Measurements from ENCODE around the gene NTNG2.

The NTNG2 gene

GRCh38 chr9:132268725-132269352, 107.0 kb downstream of the NTNG2 start:
- TF ChIP-seq, protein P1, sequence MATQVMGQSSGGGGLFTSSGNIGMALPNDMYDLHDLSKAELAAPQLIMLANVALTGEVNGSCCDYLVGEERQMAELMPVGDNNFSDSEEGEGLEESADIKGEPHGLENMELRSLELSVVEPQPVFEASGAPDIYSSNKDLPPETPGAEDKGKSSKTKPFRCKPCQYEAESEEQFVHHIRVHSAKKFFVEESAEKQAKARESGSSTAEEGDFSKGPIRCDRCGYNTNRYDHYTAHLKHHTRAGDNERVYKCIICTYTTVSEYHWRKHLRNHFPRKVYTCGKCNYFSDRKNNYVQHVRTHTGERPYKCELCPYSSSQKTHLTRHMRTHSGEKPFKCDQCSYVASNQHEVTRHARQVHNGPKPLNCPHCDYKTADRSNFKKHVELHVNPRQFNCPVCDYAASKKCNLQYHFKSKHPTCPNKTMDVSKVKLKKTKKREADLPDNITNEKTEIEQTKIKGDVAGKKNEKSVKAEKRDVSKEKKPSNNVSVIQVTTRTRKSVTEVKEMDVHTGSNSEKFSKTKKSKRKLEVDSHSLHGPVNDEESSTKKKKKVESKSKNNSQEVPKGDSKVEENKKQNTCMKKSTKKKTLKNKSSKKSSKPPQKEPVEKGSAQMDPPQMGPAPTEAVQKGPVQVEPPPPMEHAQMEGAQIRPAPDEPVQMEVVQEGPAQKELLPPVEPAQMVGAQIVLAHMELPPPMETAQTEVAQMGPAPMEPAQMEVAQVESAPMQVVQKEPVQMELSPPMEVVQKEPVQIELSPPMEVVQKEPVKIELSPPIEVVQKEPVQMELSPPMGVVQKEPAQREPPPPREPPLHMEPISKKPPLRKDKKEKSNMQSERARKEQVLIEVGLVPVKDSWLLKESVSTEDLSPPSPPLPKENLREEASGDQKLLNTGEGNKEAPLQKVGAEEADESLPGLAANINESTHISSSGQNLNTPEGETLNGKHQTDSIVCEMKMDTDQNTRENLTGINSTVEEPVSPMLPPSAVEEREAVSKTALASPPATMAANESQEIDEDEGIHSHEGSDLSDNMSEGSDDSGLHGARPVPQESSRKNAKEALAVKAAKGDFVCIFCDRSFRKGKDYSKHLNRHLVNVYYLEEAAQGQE (IDR thresholded peaks at IDR 0.05; ENCODE audit: insufficient read depth in 1 of 2, low read depth in 2 of 2, low read length in 2 of 2) = no peak
- TF ChIP-seq SIN3A (IDR thresholded peaks at IDR 0.05; ENCODE audit: borderline replicate concordance, insufficient read depth, low read length) (no peak), POLR2AphosphoS5 (IDR thresholded peaks at IDR 0.05; ENCODE audit: low read depth, low read length) (no peak), TAF1 (IDR thresholded peaks at IDR 0.05; ENCODE audit: borderline replicate concordance, insufficient read depth, low read length) (no peak), FOXP2 (optimal IDR thresholded peaks at IDR 0.05; ENCODE audit: borderline replicate concordance, extremely low read depth, extremely low read length, insufficient read depth) (no peak)

- TF ChIP-seq POLR2AphosphoS5 (IDR thresholded peaks at IDR 0.05; ENCODE audit: low read depth, low read length) = no peak
- TF ChIP-seq TAF1 (IDR thresholded peaks at IDR 0.05; ENCODE audit: borderline replicate concordance, insufficient read depth, low read length) = no peak
- no peak for TF ChIP-seq FOXP2 (optimal IDR thresholded peaks at IDR 0.05; ENCODE audit: borderline replicate concordance, extremely low read depth, extremely low read length, insufficient read depth)
- no peak for TF ChIP-seq SIN3A (IDR thresholded peaks at IDR 0.05; ENCODE audit: borderline replicate concordance, insufficient read depth, low read length)
- TF ChIP-seq, protein P1 (IDR thresholded peaks at IDR 0.05; ENCODE audit: insufficient read depth in 1 of 2, low read depth in 2 of 2, low read length in 2 of 2) = no peak
Observed at GRCh38 chr9:132274861-132275260, 113.0 kb downstream of the NTNG2 start.

GRCh38 chr9:132283165-132283564, 121.3 kb downstream of the NTNG2 start:
- no peak for TF ChIP-seq FOXP2 (optimal IDR thresholded peaks at IDR 0.05; ENCODE audit: borderline replicate concordance, extremely low read depth, extremely low read length, insufficient read depth)
- no peak for TF ChIP-seq SIN3A (IDR thresholded peaks at IDR 0.05; ENCODE audit: borderline replicate concordance, insufficient read depth, low read length)
- TF ChIP-seq, protein P1 (IDR thresholded peaks at IDR 0.05; ENCODE audit: insufficient read depth in 1 of 2, low read depth in 2 of 2, low read length in 2 of 2) = no peak
- TF ChIP-seq POLR2AphosphoS5 (IDR thresholded peaks at IDR 0.05; ENCODE audit: low read depth, low read length) = no peak
- TF ChIP-seq TAF1 (IDR thresholded peaks at IDR 0.05; ENCODE audit: borderline replicate concordance, insufficient read depth, low read length) = no peak

DNA sequence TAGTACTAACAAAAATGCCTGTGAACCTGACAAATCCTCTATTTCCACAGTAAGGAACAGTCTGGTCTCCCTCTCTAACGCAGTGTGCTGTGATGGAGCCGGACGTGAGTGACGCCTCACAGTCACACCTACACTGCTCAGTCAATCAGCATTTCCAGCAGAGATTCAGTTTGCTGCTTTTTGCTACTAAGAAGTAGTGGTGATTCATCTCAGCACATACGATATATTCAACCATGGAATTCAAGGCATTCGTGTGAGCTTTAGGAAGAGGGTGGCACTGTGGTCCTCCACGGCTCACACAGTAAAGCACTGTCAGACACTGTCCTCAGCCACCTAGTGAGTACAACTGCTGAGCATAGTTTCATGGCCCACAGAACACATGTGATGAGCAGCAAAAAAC, 122.0 kb downstream of the NTNG2 start:
- TF ChIP-seq POLR2AphosphoS5 (IDR thresholded peaks at IDR 0.05; ENCODE audit: low read depth, low read length) = no peak
- TF ChIP-seq, protein P1 (IDR thresholded peaks at IDR 0.05; ENCODE audit: insufficient read depth in 1 of 2, low read depth in 2 of 2, low read length in 2 of 2) = no peak
- no peak for TF ChIP-seq SIN3A (IDR thresholded peaks at IDR 0.05; ENCODE audit: borderline replicate concordance, insufficient read depth, low read length)
- TF ChIP-seq FOXP2 (optimal IDR thresholded peaks at IDR 0.05; ENCODE audit: borderline replicate concordance, extremely low read depth, extremely low read length, insufficient read depth) = no peak
- TF ChIP-seq TAF1 (IDR thresholded peaks at IDR 0.05; ENCODE audit: borderline replicate concordance, insufficient read depth, low read length) = no peak
